ENCODE measurements around the gene BRIP1.

DNA sequence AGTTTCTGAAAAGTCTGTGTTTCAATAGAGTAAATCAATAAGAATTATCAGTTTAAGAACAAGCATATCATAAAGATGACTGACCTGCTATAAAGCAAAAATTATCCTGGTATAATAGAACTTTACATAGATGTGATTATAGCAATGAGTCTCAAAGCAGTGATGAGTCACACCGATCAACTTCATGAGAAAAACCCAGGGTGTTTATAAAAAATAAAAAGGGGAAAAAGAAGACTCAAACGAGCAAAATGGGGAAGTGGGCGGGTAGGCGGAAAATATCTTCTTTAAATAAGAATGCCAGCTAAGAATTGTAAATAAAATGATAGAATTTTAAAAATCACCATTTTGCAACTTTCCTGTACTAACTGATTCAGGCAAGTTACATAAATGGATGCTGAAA, 46.8 kb downstream of the BRIP1 start:
- TF ChIP-seq POLR2A (IDR thresholded peaks at IDR 0.05; ENCODE audit: low read depth) = no peak
- TF ChIP-seq, protein P1, sequence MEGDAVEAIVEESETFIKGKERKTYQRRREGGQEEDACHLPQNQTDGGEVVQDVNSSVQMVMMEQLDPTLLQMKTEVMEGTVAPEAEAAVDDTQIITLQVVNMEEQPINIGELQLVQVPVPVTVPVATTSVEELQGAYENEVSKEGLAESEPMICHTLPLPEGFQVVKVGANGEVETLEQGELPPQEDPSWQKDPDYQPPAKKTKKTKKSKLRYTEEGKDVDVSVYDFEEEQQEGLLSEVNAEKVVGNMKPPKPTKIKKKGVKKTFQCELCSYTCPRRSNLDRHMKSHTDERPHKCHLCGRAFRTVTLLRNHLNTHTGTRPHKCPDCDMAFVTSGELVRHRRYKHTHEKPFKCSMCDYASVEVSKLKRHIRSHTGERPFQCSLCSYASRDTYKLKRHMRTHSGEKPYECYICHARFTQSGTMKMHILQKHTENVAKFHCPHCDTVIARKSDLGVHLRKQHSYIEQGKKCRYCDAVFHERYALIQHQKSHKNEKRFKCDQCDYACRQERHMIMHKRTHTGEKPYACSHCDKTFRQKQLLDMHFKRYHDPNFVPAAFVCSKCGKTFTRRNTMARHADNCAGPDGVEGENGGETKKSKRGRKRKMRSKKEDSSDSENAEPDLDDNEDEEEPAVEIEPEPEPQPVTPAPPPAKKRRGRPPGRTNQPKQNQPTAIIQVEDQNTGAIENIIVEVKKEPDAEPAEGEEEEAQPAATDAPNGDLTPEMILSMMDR (IDR thresholded peaks at IDR 0.05) = no peak
- TF ChIP-seq EP300 (IDR thresholded peaks at IDR 0.05) = no peak
- no peak for TF ChIP-seq POLR2AphosphoS5 (IDR thresholded peaks at IDR 0.05)
